NCI-H146 (cell line): ENCODE data around the gene THAP3.

Source experiments
- DNase-seq: peaks from one replicate; lab custom pipeline; 2025; lab: John Stamatoyannopoulos, UW

THAP3 gene

GRCh38 chr1:6673816-6674398 is 49.2 kb downstream of the THAP3 start:
- DNase-seq: no peak

DNA sequence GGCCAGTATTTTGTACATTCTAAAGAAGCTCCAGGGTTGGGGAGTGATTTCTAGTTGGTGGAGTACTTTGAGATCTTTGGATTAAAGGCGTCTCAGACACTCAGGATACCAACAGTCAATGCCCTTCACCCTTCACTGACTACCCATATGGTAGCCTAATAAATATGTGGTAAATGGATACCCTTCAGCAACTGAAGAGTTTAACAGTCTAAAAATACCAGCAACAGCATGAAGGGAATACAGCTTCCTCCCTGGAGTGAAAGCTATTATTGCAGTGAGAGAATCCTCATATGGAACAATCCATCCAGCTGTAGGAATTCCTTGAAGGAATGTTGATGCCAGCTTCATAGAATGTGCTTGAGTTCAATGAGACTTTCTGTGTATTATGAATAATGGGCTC is 50.1 kb downstream of the THAP3 start:
- DNase-seq: no peak

DNA sequence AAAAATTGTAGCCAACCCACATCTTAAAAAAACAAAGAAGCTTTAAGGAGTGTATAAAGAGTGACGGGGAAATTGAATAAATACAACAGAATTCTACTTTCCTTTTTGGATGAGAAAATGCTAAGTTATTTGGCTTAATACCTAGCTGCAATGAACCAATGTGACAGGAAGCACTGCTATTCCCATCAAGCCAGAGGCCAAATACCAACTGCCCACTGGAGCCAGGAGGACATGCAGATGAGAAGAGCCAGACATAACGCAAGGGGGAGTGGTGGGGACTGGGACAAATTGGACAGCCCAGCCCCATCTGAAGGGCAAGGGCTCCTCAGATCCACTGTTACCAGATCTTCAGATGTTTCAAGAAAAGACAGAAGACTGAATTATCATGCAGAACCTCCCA is 51.3 kb downstream of the THAP3 start:
- DNase-seq: no peak
